UCSD-AML1 (cell line): ENCODE measurements around the gene KDM4C.
"Not testable (repeated sequence)": the region's sequence is repeated elsewhere in the genome, so short reads cannot be mapped to it uniquely, and the experiment has no call there.

Experiments
- DNase-seq: peaks from one replicate; lab custom pipeline; 2025; ENCODE audit not compliant: unreplicated experiment; lab: John Stamatoyannopoulos, UW

The KDM4C gene

DNA sequence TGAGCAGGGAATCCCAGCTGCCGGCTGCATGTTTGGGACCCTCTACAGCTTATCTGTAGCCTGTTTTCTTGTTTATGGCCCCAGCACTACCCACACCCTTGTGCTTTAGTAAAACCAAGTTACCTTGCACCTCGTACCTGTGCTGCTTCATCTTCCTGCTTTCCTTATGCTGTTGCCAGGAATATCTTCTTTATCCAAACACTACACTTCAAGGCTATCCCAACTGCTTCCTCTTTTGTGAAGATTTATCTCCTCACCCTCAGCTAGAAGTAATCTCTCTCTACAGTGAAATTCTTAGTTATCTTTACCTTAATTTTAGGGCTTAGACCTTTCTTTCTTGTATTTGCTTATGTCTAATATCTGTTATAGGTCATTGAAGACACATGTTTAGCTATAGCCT, 171.1 kb downstream of the KDM4C start:
- DNase-seq = no peak

DNA sequence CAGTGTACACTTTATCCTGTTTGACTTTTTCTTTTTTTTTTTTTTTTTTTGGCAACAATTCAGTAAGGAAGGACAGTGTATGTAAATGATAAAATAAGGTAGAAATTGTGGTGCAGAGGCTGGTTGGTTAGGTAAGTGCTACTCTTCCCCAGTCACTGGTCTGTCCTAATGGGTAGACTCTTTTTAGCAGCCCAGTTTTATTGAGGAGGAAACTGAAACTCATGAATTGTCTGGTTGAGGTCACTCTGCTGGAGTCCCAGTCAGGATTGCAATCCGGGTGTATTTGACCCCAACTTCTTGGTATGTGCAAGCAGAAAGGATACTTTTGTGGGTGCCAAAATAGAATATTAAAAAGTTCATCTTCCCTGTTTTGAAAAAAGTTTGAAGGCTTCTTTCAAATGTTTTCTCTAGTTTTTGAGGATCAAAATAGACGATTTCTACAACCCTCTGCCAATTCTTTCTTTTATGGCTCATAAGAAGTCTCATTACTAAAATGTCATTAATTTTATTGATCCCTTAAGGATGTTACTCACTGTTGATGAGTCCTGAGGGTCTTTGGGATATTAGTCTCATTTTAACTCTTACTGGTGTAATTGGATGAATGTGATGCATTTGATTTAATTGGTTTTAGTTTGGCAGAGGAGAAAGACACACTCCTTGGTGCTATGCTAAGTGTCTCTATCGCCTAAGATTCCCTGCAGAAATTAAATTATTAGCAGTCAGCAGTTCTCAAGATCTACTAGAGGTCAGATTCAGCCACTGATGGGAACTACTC, 171.9 kb downstream of the KDM4C start:
- no peak for DNase-seq

DNA sequence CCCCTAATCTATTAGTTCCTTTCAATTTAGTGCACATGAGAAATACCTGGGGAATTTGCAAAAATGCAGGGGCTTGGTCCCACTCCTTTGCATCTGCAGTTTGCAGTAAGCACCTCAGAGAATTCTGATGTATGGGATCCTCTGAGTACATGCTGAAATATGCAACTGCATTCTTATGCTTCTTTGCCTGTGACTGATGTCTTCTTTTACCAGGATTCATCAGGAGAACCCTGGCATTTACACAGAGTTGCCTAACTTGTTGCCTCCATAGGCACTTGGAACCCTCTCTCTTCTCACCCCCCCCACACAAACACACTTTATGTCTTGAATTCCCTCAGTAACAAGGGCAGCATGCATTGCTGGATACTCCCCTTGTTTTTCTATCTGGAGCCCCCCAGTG, 173.1 kb downstream of the KDM4C start:
- no peak for DNase-seq

DNA sequence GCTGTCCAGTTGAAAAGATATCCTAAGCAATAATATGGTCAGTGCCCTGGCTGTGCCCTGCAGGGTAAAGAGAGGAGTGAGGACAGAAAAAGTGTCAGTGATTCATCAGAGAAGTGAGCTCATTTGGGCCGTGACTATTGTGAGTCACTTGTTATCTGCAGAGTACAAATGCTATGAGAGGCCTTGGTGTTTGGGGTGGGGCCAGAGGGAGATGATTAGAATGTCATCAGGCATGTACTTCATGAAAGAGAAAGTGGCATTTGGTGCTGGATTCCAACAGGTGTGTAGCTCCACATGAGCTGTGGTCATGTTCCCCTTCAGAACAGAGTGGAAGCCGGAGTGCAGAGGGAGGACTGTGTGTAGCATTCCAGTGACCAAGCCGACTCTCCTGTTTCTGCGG, 174.1 kb downstream of the KDM4C start:
- no peak for DNase-seq

DNA sequence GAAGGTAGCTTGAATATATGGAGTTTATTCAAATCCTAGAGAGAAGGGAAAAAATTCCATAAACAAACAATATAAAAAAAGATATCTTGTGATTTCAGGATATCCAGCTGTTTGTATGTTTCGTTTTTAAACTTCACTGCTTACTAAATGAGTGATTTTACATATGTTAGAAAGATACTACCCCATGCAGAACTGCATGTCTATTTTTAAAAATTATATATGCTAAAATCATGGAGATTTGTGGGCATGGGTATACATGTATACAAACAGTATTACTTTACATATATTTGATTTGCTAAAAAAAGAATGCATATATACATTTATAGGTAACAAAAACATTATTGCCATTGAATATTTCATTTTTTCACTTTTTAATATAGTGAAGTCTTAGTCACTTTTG, 178.3 kb downstream of the KDM4C start:
- DNase-seq = no peak

DNA sequence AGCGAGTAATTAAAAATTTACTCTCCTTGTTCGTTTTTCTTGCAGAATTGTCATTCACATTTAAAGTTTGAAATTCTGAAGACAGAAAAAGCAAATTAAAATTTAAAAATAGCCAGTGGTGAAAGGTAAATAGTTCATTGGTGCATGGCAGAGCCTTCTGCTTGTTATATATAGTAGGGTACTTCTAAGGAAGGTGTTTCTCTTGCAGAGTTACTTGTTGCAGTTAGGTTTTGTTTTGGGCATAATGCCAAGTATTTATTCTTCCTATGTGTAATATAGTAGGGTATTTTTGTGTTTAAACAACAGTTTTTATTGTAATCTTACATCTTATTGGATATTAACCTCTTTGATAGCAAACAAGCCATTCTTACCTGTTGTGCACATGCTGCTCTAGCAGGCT, 179.4 kb downstream of the KDM4C start:
- DNase-seq = no peak

DNA sequence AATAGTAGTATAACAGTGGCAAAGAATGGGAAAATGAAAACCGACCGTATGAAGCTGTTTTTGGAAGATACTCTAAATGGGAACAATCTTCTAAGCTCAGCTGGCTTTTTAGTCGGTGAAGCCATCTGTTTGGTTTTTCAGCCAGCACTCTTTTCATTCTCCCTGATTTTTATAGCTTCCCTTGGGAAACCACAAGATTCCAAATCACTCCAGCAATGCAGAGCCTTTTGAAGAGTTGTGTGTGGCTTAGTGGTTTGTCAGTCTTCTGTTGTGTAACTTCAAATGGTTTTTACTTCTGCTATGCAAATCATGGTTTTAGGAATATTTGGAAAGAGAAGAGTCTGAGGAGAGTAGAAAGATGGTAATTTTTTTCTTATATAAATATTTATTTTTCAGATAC, 180.7 kb downstream of the KDM4C start:
- DNase-seq = no peak

DNA sequence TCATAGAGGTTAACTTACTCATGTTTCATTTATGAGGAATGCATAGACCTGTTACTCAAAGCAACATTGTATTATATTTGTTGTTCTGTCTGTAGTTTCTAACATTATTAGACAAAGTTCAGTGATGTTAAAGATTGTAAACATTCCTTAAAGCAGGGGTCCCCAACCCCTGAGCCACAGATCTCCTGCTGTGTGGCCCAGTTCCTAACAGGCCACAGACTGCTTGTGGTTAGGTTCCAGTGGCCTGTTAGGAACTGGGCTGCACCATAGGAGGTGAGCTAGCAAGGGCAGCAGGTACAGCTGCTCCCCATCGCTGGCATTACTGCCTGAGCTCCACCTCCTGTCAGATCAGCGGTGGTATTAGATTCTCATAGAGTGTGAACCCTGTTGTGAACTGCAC, 181.1 kb downstream of the KDM4C start:
- DNase-seq = no peak

DNA sequence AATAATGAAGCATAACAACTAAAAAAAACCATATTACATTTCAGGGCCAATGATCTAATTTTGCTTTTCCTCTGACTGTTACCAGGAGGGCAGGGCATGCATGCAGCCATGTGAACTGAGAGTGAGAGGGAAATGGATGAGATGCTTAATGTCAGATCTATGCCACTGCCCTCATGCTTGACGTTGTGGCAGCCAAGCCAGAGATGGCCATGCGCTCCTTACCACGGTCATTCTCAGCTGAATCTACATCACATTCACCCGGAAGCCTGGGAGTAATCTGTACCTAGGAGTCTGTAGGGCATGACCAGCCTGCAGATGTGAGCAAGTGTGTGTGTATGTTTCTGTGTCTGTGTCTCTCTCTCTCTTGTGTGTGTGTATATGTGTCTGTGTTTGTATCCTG, 183.7 kb downstream of the KDM4C start:
- DNase-seq = no peak

DNA sequence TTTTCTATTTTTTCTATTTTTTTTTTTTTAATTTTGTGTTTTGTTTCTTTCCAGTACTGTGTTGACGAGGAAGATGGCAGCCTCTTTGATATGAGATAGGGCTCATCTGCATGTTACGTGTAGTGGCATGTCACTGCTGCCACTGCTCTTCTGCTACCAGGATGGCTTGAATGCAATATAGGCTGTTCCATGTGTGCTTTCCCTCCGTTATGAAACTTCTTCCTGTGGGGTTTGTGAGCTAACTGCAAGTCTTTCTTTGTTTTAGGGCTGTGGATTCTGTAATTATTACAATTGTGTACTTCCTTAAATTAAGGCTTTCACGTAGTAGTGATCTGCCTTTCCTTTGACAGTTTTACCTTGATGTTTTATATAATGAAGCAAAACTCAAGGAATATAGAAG, 184.6 kb downstream of the KDM4C start:
- no peak for DNase-seq

DNA sequence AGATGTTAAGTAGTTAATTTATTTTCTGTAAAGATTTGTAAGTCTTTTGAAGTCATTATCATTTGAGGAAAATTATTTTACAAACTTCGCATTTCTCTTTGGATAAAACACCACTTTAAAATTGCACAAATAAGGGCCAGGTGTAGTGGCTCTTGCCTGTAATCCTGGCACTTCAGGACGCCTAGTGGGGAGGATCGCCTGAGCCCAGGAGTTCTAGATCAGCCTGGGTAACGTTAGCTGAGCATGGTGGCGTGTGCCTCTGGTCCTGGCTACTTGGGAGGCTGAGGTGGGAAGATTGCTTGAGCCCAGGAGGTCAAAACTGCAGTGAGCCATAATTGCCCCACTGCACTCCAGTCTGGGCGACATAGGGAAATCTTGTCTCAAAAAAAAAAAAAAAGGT, 185.5 kb downstream of the KDM4C start:
- DNase-seq = no peak

DNA sequence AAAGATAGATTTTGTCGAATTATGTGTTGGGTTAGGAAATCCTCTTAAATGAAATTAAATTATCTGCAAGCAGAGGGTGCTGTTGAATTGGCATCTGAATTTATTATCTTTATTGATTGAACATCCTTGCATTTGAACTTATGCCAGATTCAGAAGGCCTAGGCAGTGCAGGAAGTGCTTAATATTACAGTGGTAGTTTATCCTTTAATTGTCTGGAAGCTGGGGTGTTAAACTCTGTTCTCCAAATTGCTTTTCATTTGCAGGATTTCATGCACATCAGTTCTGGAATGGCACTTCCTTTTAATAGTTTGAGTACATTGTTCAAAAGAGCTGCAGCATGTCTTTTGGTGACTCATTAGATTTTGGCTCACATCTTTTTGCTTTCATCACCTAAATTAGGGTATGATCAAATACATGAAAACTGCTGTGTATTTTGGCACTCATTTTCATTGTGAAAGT, 186.3 kb downstream of the KDM4C start:
- no peak for DNase-seq

DNA sequence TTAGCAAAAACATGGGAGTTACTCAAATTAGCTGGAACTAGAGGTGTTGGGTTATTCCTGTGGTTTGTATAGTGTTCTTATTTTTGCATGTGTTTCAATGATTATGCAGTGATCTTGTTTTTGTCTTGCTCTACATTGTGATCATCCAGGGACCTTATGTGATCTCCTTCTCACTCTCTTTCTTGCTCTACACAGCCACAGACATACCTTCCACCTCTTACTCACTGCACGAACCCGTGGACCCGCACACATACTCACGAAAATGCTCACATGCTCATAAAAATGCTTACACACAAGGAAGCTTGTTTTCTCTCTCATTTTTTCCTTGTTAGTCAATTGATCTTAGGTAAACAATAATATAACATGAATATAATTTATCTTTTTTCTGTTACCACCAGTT, 187.1 kb downstream of the KDM4C start:
- DNase-seq = no peak

DNA sequence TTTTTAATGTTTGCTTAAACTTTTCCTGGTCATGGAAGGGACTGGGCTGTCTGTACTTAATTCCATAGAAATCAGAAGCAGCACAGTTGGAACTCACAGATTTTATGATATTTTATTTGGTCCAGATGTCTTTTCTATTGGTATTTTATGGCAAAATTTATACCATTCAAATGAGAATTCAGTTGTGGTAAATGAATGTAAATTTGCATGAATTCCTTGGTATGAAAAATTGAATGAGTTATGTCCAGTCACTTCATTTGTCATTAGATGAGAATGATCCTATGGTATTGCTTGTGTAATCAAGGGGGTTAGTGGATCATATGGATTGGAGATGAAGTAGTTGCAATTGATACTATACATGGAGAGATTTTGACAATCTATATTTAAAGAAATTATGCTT, 188.0 kb downstream of the KDM4C start:
- DNase-seq = no peak

DNA sequence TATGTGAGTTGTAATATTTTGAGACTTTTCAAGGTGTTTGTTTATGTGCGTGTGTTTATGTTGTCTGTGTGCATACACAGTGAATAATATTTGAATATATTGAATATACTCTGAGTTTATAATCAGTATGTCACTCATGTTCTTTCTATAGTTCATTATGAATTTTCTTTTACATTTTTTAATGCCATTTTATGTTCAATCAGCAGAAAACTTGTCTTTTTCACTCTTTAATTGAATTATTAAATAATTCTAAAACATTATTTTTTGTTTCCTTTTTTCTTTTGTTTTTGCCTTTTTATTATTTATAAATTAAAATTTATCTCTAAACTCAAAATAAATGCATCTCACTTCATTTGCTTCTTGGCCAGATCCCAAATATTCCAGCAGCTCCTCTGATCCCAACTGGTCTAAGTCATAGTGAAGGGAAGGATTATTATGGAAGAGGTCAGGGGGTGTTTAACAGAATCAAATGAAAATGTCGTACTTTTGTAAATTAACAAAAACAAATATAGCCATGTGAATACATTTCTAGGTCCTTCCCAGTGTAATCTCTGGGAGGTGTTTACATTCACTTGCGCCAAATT, 188.9 kb downstream of the KDM4C start:
- no peak for DNase-seq

DNA sequence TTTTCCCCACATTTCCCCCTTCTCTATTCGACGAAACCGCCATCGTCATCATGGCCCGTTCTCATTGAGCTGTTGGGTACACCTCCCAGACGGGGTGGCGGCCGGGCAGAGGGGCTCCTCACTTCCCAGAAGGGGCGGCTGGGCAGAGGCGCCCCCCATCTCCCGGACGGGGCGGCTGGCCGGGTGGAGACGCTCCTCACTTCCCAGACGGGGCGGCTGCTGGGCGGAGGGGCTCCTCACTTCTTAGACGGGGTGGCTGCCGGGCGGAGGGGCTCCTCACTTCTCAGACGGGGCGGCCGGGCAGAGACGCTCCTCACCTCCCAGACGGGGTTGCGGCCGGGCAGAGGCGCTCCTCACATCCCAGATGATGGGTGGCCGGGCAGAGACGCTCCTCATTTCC, 191.1 kb downstream of the KDM4C start:
- not testable (repeated sequence) for DNase-seq

DNA sequence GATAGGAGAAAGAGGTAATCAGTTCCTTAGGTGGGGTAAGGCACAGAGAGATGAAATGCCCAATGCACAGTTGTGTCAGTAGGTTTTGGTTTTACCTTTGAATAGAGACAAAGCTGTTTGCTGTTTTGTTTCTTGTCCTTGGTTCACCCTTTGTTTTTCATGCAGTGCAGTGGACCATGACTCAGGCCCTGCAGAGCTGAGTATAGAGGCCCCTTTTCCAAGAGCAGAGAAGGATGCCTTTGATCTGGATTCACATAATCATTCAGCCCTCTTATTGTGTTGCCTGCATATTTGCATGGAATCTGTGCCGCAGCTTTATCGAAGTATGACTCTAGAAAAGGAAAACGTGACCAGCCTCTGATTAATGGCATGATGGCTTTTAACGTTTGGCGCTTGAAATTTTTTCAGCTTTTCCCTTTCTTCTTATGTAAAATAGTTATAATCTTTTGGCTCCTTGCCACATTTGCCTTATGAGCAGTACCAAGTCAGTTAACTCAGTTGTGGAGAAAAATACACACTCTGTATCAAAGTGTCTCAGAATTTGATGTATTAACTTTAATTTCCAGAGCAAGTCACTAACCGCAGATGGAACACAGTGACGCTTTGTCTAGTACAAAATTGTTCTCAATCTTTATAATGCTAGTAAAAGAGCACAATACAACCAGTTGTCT, 197.6 kb downstream of the KDM4C start:
- DNase-seq = no peak

DNA sequence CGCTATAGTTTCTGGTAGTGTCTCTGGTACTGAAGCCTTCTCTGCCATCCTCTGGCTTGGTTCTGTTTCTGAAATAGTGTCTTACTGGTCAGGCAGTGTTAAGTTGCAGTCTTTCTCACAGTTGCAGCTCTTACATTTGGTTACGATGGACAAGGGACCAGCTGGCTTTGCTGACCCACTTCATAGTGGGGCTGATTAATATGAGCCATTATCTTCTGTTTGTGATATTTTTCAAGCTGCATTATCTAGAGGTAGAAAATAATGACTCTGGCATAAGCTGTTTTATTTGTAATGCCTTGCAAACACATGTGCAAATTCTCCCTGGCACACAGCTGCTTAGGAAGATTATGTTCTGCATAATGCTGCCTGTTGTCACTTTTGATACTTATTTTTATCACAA, 199.1 kb downstream of the KDM4C start:
- DNase-seq = no peak

DNA sequence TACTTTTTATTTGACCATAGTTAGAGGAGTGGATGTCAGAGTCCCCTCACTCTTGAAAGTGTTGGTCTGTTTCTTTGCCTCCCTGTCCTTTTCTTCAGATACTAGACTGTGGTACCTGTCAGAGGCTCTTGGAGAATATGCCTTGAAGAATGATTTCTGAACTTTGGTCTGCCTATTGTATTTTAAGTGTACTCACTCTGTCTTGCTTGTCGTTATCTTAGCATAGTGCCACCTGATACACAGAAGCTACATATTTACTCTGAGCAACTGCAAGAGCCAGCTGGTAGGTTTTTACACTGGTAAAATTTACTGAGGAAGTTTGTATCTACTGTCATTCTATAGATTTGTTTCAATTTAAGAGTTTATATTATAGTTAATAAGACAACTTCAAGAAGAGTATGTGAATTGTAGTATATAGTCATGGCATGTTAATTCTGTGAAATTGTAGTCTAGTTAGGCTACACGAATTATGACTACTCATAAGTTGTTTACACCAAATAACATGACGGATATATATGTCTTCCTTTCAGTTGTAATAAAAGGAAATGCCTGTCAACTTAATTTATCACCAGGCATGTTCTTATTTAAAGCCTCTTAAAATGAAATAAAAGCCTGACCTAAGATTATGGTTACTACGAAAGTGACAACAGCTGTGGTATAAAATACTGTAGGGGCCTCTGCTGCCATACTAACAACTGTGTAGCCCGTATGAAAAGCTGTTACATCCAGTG, 201.7 kb downstream of the KDM4C start:
- no peak for DNase-seq

DNA sequence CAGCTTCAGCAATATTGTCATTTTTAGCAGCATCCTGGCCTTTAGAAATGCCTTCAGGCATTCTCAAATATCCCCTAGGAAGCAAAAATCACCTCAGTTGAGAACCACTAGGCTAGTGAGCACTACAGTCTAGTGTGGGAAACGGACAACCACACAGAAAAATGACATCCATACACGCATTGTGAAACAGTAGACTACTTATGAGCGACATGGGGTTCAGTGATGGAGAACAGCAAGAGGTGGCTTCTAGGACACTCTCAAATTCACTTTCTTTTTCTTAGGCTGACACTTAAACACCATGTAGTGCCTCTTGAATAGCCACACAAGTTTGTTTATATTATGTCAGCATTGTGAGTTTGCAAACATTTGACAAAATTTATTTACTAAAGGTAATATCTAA, 203.0 kb downstream of the KDM4C start:
- no peak for DNase-seq

DNA sequence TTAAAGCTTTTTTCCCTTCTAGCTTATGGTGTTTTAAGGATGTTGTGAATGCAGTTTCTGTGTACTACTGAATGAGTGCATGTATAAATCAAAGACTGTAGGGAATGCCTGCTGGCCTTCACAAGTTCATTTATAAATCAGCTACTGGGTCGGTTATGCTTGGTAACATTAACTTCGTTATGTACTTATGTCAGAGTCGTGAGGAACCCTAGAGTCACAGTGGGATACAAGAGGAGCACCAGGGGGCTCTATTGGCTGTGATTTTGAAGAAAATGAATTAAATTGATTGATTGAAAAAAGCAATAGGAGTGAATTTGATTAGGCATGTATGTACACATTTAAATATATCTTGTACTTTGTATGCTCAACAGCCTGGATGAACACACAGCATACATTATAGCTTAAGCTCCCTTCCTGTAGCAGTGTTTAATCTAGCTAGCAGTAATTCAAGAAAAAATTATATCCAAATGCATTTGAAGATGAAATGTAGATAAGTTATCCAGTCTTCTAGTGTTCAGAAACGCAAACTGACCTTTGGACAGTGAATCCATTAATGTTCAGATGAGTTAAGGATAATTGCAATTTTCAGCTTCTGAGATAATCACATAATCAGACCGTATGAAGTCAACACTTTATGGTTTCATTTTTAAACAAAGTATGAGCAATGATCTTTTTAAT, 204.2 kb downstream of the KDM4C start:
- DNase-seq = no peak
